ENCODE data around the gene ZNF236.

DNA sequence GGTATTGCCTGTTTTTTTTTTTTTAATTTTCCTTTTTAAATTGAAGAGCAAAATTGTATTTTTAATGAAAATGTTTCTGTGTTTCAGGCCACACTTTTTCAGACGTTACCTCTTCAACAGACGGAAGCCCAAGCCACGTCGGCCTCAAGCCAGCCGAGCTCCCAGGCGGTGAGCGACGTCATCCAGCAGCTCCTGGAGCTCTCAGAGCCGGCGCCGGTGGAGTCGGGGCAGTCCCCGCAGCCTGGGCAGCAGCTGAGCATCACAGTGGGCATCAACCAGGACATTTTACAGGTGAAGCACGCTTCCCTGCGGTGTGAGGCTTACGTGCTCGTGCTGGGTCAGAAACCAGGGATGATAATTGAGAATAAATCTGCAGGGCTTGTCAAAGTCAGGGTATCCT, 57.7 kb downstream of the ZNF236 start:
- TF ChIP-seq, protein P1, sequence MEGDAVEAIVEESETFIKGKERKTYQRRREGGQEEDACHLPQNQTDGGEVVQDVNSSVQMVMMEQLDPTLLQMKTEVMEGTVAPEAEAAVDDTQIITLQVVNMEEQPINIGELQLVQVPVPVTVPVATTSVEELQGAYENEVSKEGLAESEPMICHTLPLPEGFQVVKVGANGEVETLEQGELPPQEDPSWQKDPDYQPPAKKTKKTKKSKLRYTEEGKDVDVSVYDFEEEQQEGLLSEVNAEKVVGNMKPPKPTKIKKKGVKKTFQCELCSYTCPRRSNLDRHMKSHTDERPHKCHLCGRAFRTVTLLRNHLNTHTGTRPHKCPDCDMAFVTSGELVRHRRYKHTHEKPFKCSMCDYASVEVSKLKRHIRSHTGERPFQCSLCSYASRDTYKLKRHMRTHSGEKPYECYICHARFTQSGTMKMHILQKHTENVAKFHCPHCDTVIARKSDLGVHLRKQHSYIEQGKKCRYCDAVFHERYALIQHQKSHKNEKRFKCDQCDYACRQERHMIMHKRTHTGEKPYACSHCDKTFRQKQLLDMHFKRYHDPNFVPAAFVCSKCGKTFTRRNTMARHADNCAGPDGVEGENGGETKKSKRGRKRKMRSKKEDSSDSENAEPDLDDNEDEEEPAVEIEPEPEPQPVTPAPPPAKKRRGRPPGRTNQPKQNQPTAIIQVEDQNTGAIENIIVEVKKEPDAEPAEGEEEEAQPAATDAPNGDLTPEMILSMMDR (IDR thresholded peaks at IDR 0.05): no peak
- no peak for TF ChIP-seq EZH2 (IDR thresholded peaks at IDR 0.05)
- TF ChIP-seq EZH2phosphoT487 (IDR thresholded peaks at IDR 0.05): no peak

Data from neural progenitor cell (in vitro differentiated cells).